IPS-NIHi7 (cell line): ENCODE results near the gene SMYD3.

Experiments used
- DNase-seq: peaks from one replicate; pipeline ENCODE4 v3.0.0; 2012; ENCODE audit warnings: mixed read lengths; ENCODE audit errors: extremely low spot score

SMYD3 gene

GRCh38 chr1:246506674-246507481, at the start of gene SMYD3:
TSS of gene SMYD3 (minus strand) at chr1:246507279.
- peak; percentile 95 for DNase-seq

- no peak for DNase-seq
Measured at GRCh38 chr1:246554201-246554600, 47.1 kb upstream of the SMYD3 start.

- DNase-seq, result no peak
Measured at GRCh38 chr1:246552110-246552509, 45.0 kb upstream of the SMYD3 start.

GRCh38 chr1:246550402-246550801, 43.3 kb upstream of the SMYD3 start:
- DNase-seq, result no peak

GRCh38 chr1:246549665-246550064, 42.6 kb upstream of the SMYD3 start:
- no peak for DNase-seq

- no peak for DNase-seq
Measured at GRCh38 chr1:246544001-246544400, 36.9 kb upstream of the SMYD3 start.

- DNase-seq, result no peak
Measured at GRCh38 chr1:246540738-246541491, 33.8 kb upstream of the SMYD3 start.

- DNase-seq, result no peak
Measured at GRCh38 chr1:246537887-246538286, 30.8 kb upstream of the SMYD3 start.

GRCh38 chr1:246537441-246537840, 30.4 kb upstream of the SMYD3 start:
- DNase-seq, result no peak

- DNase-seq, result no peak
Measured at GRCh38 chr1:246534114-246534513, 27.0 kb upstream of the SMYD3 start.

GRCh38 chr1:246533371-246533905, 26.4 kb upstream of the SMYD3 start:
- no peak for DNase-seq

- no peak for DNase-seq
Measured at GRCh38 chr1:246532519-246532918, 25.4 kb upstream of the SMYD3 start.

GRCh38 chr1:246530482-246530881, 23.4 kb upstream of the SMYD3 start:
- no peak for DNase-seq

GRCh38 chr1:246528933-246529731, 22.1 kb upstream of the SMYD3 start:
- DNase-seq, result peak; percentile 32

GRCh38 chr1:246527402-246528088, 20.5 kb upstream of the SMYD3 start:
- no peak for DNase-seq

- no peak for DNase-seq
Measured at GRCh38 chr1:246526915-246527314, 19.8 kb upstream of the SMYD3 start.

GRCh38 chr1:246526380-246526779, 19.3 kb upstream of the SMYD3 start:
- DNase-seq, result no peak

GRCh38 chr1:246519514-246519913, 12.4 kb upstream of the SMYD3 start:
- no peak for DNase-seq

GRCh38 chr1:246518456-246519205, 11.6 kb upstream of the SMYD3 start:
- no peak for DNase-seq

GRCh38 chr1:246517391-246517790, 10.3 kb upstream of the SMYD3 start:
- no peak for DNase-seq

- DNase-seq, result no peak
Measured at GRCh38 chr1:246516126-246516525, 9.0 kb upstream of the SMYD3 start.
